Suppressor macrophage treated with lipopolysaccharide for 4 hours (primary cell): Measurements from ENCODE around the gene CLDN9.

Experiments
- DNase-seq: peaks from one replicate; pipeline ENCODE4 v3.0.0-alpha.2; 2020

Gene CLDN9

DNA sequence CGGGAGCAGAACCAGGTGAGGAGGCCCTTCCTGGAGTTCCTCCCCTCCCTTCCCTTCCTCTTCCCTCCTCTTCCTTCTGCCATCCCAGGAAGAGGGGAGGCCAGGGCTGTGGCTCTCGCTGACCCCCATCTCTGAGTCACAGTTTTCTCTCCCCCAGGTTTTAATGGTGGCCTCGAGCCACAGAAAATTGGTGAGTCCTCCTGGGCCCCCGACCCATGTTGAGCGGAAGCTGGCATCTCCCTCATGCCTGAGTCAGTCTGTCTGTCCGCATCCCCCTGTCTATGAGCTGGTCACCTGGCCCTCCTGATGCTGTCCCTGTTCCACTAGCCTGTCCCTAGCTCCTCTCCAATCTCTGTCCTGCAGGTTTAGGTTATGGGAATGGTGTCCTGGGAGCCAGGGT lies 12.8 kb upstream of the CLDN9 start:
- DNase-seq = no peak

DNA sequence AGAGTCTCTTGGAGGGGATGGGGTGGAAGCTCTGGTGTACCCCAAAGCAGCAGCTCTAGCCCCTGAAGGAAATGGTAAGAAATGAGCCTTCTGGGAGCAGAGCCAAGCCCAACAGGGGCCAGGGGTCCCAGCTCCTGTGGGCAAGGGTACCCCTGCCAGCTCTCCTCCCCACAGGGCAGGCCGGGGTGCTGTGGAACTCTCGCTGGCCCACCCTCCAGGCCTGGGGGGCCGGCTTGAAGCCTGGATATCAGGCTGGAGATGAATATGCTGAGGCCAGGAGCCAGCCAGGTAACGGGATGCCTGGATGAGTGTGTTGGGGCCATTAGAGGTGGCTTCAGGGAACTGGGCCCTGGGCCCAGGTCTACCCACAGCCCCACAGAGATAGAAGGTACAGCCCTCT lies 12.2 kb upstream of the CLDN9 start:
- DNase-seq = no peak

DNA sequence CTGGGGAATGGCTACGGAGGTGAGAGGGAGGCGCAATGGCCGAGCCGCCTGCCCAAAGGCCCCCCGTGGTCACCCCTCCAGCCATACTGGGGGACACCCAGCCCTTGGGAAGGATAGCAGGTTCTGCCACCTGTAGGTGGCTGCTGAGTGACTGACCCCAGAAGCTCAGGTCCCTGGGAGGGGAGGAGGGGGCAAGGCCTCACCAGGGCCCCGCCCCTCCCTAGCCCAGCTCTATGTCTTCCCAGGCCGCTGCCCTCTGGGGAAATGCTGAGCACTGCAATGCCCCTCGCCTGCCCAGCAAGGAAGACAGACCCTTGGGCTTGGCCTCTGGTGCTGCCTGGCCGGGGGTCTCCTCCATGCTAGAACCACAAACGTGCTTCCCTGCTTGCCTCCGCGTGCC lies 11.4 kb upstream of the CLDN9 start:
- DNase-seq = no peak

DNA sequence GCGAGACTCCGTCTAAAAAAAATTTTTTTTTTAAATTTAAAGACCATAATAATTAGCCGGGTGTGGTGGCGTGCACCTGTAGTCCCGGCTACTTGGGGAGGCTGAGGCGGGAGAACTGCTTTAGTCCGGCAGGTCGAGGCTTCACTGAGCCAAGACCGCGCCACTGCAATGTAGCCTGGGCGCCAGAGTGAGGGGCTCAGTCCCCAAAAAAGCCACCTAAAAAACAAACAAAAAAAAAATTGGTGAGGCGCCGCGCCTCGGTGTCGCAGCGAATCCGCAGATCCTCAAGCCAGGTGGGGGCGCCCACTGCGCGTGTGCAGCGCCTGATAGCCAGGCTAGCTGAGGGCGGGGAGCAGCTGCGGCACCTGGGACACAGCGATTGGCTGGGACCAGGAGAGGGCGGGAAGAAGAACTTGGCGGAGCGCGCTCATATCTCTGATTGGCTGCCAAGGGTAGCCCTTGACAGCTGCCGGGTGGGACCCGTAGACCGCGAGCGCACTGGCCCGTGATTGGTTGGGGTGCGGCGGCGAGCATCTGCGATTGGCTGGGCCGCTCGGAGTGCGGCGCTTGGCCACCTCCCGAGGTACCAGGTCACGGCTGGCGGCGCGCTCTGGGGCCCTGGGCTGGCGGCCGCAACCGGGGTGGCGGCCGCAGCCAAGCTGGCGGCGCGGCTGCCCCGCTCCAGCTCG lies 9.0 kb upstream of the CLDN9 start:
- DNase-seq = peak; percentile 98

DNA sequence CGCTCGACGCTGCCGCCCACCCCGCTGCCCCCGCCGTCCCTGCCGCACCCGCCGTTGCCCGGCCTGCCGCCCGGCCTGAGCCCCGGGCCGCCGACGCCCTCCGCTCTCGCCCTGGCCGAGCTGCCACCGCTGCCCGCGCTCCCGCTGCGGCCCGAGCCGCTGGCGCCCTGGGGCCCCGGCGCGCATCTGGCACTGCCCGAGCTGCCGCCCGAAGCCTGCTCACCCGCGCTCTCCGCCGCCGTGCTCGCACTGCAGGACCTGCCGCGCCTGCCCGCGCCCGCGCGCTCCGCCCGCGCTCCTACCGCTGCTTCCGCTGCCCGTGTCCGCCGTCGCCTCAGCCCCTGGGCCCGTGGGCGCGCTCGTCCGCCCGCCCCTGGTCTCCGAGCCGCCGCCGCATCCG lies 8.4 kb upstream of the CLDN9 start:
- peak; percentile 39 for DNase-seq

DNA sequence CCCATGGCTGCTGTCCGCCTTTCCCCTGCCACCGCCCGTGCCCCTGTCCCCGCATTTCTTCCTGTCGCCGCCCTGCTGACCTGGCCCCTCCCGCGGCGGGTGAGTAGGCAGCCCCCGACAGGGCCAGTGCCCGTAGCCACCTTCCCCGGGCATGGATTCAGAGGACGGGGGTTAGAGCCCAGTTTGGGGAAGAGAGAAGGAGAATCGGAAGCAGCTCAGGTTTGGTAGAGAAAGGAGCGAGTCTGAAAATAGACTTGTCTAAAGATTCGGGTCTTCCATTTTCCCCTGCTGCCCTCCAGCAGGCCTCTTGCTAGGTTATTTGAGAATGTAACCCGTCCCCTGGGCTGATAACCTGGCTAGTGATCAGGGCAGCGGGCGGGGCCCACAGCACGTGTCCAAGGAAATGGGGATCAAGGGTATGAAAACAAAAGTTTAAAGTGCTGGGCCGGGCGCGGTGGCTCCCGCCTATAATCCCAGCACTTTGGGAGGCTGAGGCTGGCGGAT lies 7.9 kb upstream of the CLDN9 start:
- DNase-seq = peak; percentile 15

DNA sequence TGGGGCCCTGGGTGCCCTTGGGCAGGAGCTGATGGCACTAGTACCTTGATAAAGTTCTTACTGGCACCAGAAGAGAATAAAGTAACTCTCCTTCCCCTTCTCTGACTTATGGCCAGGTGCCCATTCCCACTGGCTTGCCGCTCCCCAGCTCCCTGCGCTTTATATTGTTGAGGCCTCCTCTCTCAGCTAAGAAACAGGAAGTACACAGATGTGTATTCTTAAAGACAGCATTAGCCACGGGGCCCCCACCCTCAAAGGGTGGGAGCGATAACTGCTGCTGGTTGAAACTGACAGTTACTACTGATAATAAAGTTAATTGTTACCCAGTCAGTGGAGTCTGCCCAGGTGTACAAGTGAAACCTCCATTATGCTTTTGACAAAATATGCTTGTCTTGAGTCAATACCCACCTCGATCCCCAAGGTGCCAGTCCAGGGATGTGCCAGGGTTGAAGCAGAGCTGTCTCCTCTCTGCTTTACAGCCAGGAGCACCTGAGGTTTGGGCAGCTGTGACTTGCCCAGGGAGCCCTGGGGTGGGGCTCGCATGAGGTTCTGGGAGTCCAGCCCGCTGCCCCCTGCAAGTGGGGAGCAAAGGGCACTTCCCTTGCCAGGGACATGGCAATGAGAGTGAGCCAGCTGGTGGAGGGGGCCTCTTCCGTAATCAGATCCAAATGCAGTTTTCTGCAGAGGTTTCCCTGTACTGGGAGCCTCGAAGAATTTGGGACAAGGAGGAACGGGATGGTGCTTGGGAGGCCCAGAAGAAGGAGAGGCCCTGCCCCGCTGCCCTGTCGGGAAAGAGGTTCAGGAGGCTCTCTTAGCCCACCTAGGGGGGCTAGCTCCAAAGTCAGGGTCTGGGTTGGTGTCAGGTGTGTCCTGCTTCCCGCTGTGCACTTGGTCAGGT lies 5.4 kb upstream of the CLDN9 start:
- peak; percentile 10 for DNase-seq

DNA sequence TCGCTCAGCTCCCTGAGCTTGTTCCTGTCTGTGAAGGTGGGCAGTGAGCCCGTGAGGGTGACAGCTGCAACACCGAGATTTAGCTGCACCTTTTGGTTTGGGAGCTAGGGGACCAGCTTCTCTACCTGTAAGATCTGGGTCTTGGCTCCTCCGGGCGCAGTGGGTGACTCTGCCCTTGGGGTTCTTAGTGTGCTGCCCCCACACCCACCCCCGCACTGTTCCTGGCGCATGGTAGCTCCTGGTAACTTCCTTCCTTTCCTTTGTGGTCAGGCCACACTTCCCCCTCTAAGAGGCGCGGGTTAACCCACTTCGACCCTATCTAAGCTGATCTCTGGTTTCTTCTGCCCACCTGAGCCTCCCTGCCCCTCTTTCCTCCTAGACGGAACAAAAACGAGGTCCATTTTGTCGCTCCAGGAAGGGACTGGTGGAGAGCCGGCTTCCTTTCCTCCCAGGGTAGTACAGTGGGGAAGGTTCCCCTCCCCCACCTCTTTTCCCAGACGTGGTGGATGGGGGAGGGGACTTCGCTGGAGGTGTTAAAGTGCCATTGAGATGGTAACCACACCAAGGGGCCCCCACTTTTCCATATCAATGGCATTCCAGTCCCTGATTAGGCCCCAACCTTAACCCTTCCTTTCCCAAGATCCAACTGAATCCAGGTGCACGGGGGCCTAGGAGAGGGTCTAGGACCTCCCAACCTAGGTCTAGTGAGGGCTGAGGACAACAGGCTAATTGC lies 4.6 kb upstream of the CLDN9 start:
- DNase-seq = peak; percentile 20

DNA sequence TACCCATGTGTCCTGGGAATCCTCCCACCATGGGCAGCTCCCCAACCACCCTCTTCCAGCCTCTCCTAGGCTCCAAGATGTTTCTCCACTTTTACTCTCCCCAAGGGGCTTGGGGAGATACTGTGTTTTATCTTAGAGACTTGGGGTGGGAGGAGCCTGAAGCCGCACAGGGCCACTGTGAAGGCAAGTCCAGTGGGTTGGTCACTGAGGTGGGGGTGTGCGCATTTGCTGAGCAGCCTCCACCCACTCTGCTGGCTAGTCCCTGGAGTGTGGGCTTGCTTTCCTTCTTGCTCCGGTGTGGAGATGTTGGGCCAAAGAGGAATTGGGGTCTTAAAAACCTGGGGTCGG lies 4.1 kb upstream of the CLDN9 start:
- no peak for DNase-seq

DNA sequence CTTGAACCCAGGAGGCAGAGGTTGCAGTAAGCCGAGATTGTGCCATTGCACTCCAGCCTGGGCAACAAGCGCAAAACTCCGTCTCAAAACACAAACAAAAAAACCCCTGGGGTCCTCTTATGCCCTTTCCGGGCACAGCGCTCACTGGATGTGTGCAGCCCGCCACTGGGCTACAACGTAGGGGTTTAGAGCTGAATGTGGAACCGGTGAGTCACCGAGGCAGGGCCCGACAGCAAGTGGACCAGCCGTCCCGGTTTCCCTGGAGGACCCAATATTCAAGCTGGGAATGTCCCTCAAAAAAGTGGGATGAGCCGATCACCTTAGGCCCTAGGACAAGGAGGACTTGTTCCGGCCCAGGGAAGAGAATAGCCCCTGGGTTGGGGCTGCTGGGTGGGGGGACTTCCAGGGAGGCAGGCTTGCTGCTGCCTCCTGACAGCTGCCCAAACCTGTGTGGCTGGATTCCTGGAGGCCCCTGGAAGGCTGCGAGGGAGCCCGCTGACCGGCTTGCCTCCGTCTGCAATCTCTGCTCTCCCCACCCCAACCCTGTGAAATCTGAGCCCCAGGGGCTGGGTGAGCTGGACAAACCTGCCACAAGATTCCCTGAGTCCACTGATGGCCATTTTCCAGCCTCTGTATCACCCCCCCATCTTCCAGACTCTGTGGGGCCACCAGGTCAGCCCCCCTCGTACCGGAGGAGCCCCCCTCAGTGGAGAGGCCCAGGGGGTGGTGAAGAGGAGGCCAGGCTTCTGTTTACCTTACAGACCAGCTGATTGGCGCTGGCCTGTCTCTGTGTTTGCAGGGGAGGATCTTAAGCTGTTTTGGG lies 2.9 kb upstream of the CLDN9 start:
- no peak for DNase-seq

DNA sequence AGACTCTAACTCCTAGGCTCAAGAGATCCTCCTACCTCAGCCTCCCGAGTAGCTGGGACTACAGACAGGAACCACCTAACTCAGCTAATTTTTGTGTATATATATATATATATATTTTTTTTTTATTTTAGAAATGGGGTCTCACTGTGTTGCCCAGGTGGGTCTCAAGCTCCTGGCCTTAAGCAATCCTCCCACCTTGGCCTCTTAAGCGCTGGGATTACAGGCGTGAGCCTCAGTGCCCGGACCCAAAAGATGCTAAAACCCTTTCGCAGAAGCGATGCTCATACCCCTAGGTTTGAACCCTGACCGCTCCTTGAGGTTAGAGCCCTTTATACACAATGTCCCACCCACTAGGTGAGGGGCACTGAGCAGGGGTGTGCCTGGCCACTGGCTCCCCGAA lies 2.2 kb upstream of the CLDN9 start:
- DNase-seq = no peak

DNA sequence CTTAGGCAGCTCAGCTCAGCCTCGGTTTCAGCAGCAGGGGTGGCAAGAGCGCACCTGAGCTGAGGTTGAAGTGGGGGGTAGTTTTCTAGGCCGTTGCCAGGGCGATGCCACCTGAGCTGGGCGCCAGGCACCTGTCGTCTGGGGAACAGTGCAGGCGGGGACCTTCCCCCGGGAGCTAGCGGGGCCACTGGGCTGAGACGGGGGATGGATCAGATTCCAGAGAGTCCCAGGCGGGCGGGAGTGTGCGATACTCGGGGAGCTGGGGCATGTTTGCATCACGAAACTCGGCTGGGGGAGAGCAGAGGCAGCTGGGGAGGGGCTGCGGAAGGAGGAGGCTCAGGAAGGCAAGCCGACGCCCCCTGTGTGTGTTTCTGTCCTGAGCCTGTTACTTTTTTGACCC lies 477 bp upstream of the CLDN9 start:
- no peak for DNase-seq

DNA sequence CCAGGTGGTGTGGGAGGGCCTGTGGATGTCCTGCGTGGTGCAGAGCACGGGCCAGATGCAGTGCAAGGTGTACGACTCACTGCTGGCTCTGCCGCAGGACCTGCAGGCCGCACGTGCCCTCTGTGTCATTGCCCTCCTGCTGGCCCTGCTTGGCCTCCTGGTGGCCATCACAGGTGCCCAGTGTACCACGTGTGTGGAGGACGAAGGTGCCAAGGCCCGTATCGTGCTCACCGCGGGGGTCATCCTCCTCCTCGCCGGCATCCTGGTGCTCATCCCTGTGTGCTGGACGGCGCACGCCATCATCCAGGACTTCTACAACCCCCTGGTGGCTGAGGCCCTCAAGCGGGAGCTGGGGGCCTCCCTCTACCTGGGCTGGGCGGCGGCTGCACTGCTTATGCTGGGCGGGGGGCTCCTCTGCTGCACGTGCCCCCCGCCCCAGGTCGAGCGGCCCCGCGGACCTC lies 798 bp downstream of the CLDN9 start:
- DNase-seq = no peak

DNA sequence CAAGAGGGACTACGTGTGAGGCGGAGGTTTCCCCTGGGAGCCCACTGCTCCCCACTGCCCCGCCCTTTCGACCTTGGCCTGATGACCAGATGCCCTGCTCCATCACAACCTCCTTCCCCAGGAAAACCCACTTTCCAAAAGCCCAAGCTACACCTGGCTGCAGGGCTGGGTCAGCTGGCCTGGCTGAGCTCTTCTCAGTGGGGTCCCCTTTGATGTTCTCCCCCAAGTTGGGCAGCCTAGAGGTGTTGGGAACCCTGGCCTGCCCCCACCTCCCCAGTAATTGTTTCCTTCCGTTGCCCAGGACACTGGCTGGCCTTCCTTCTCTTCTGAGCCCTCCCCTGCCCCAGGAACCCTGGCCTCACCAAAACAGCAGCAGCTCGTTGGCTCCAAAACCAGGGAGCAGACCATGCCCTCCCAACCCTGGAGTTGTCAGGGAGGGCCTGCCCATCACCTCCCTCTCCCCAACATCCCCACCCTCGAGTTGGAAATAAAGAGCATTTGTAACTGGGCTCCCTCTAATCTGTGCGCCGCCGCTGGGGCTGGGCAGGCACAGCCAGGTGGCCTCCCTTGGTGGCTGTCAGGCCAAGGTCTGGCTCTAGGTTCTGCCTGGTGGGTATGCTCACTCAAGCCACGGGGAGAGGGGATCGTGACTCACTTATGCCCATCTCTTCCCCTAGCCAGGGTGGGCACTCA lies 1.4 kb downstream of the CLDN9 start:
- no peak for DNase-seq

DNA sequence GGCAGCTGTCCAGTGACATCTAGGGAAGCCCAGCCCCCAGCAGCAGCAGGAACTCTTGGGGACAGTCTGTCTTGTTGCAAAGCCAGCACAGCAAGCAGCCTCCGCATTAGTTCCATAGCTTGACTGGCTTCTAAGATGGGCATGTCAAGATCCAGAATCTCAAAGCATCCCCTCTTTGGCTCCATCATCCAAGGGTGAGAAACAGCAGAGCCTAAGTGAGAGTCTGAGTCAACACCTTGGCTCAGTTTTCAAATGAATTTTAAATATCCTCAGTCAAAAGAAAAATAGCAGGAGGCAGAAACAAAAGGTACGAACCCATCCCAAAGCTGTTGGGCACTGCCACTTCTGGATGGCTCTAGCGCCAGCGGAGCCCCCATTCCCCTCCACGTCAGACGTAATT lies 2.2 kb downstream of the CLDN9 start:
- no peak for DNase-seq

DNA sequence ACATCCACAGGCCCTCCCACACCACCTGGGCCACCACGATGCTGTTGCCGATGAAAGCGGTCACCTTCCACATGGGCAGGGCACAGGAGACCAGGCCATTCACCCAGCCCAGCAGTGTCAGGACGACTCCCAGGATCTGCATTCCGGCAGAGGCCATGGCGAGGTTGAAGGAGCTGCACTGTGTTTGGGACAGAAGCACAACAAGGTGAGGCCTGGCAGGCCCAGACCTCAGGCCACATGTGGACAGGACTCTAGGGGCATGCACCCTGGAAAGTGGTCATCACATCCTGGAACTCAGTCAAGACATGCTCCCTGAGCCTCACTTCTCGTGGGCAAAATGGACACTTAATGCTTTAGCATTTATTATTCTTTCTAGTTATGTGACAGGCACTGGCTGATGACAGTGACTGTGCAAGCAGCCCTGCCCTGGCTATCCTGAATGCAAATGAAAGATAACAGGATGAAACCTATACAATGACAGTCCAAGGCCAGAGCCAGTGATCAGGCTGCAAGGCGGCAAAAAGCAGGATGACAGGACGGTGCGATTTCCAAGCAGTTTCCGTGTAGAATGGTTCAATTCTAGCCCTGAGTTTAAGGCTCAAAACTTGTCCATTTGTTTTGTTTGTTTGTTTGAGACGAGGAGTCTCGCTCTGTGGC lies 3.3 kb downstream of the CLDN9 start:
- no peak for DNase-seq

DNA sequence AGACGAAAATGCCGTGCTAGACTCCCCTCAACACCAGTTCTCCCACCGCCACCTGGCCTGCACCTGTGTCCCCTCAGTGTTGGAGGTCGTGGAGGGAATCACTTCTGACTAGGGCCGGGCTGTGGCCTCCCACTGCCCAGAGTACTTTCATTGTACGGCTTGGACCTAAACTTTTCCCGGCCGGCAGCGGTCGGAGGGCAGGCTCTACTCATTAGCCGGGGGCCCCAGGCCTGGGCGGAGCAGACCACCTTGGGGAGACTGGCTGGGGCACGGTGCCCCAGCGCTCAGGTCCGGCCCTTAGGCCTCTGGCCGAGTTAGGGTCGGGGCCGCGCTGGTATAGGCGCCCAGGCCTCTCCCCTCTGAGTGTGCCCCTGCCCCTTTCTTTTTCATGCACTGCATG lies 4.6 kb downstream of the CLDN9 start:
- DNase-seq = no peak

DNA sequence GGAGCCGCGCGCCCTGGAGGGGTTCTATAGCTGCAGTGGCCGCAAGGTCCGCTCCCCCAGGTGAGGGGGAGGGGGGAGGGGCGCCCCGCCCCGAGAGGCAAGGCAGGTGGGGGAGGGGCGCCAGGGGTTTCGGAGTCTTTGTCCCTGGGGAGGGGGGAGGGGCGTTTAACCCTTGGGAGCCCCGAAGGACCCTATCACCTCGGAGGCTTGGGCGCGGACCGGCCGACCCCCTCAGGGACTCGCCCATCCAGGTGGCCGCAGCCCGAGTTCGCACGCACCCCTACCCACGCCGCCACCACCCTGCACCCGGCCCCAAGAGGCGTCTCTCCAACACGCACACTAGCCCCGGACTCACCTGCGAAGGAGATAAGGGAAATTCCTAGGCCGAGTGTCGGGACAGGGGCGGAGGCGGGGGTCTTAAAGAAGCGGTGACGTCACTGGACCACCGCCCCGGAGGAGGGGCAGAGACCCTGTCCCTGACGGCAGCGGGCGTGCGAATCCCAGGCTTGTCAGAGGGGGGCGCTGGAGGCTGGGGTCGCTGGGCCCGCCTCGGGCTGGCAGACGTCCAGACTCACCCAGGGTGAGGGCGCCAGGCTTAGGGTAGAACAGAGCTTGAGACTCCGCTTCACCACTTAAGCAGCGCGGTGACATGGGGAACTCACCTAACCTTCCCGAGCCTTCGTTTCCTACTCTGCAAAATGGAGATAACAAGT lies 5.2 kb downstream of the CLDN9 start, which contains the start of gene CLDN6:
CLDN6 (minus strand) TSS at position 390 of the 713 bp plus-strand sequence. CDS start 2,162 bp downstream, outside the sequence.
- peak; percentile 30 for DNase-seq

DNA sequence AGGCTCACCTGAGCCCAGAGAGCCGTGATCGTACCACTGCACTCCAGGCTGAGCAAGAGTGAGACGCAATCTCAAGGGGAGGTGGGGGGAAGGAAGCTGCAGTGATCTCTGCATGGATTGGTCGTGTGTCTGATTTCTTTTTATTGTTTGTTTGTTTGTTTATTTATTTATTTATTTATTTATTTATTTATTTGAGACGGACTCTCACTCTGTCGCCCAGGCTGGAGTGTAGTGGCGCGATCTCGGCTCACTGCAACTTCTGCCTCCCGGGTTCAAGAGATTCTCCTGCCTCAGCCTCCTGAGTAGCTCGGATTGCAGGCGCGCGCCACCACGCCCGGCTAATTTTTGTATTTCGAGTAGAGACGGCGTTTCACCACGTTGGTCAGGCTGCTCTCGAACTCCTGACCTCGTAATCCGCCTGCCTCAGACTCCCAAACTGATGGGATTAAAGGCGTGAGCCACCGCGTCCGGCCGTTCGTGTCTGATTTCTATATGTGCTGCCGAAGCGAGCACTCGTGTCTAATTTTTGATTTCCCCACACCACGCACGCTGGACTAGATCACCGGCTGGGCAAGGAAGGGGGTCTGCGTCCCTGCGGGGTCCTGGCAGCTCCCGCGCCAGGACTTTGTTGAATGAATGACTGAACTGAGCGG lies 7.0 kb downstream of the CLDN9 start:
- DNase-seq = no peak

DNA sequence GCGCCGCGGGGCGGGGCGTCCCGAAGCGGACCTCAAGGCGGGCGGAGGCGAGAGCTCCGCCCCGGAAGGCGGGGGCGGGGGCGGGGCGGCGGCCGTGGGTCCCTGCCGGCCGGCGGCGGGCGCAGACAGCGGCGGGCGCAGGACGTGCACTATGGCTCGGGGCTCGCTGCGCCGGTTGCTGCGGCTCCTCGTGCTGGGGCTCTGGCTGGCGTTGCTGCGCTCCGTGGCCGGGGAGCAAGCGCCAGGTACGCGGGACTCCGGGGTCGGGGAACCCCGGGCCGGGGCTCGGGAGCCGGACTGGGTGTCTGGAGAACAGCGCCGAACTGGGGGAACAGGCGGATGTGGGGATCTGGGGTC lies 7.5 kb downstream of the CLDN9 start, which contains the start of gene TNFRSF12A:
TNFRSF12A (plus strand) TSS at position 122 of the 357 bp plus-strand sequence; CDS start at position 152, 30 bp downstream.
- DNase-seq = peak; percentile 92
